Breast epithelium (tissue), 4 donors: ENCODE data around the gene MARCHF3. TPM values are rescaled to one million over a fixed set of nuclear protein-coding genes. Genes with fewer than 3 reads are reported as not detected.
"Not testable (repeated sequence)": the region's sequence is repeated elsewhere in the genome, so short reads cannot be mapped to it uniquely, and the experiment has no call there.

ENCODE experiments used
- DNase-seq, 2 donors: peaks; one replicate each; pipeline ENCODE4 v3.0.0-alpha.2; 2019; ENCODE audit warnings: low spot score in 2 of 2
- H3K27ac ChIP-seq, 2 donors: fragments of 200-600 bp; sonication (generic) in 1 of 2; one replicate each; pipeline ENCODE4 v1.5.1; 2016 to 2019; ENCODE audit warnings: mild to moderate bottlenecking in 1 of 2
- H3K27me3 ChIP-seq, 2 donors: fragments of 200-600 bp; sonication (generic) in 1 of 2; one replicate each; pipeline versions ENCODE4 v1.5.1 to v1.6.0; 2017 to 2019; ENCODE audit warnings: control low read depth in 1 of 2, mild to moderate bottlenecking in 1 of 2
- H3K36me3 ChIP-seq: fragments of 200-600 bp; one replicate; pipeline ENCODE4 v1.5.1; 2019
- H3K4me1 ChIP-seq, 2 donors: fragments of 200-600 bp; sonication (generic); one replicate each; pipeline ENCODE4 v1.5.1; 2016 to 2019; ENCODE audit warnings: control low read depth in 1 of 2
- H3K4me3 ChIP-seq, 3 donors: fragments of 200-600 bp; sonication (generic); 1 replicate in 2 of 3; 2 replicates in 1 of 3; pipeline ENCODE4 v1.5.1; 2016 to 2019; ENCODE audit warnings: mild to moderate bottlenecking in 3 of 3, moderate library complexity in 2 of 3
- H3K9me3 ChIP-seq, 2 donors: fragments of 200-600 bp; sonication (generic) in 1 of 2; one replicate each; pipeline ENCODE4 v1.5.1; 2016 to 2019; ENCODE audit warnings: control low read depth in 1 of 2
- CTCF ChIP-seq, 3 donors: fragments of 450-650 bp; IDR thresholded peaks; one replicate each; pipeline ENCODE4 v1.5.1; 2016 to 2017; ENCODE audit warnings: antibody characterized with exemption in 3 of 3, mild to moderate bottlenecking in 3 of 3, moderate library complexity in 3 of 3
- POLR2A ChIP-seq: fragments of 450-650 bp; IDR thresholded peaks from one replicate; pipeline ENCODE4 v1.6.1; 2016; ENCODE audit warnings: antibody characterized with exemption, mild to moderate bottlenecking, moderate library complexity
- POLR2AphosphoS5 ChIP-seq, 3 donors: sonication (generic); formaldehyde crosslinking; IDR thresholded peaks; one replicate each; pipeline ENCODE4 v1.6.1; 2017; ENCODE audit warnings: antibody characterized with exemption in 3 of 3
- intact Hi-C: fragments of 100-400 bp; cut with DNase I; formaldehyde crosslinking; loops from one replicate; pipeline ENCODE4 v1.15.1; 2023; ENCODE audit warnings: low total_unique reads
- total RNA-seq, 3 donors: library from RNA; depleted of rRNA; stranded (reverse); fragments of >200 nt; gene quantifications; one replicate each; pipeline ENCODE4 v1.1.0, GENCODE V29; 2016

MARCHF3 gene
- total RNA-seq, 3 donors from 2014 or later = 7.5 to 16.1 (median 11.6) TPM

GRCh38 chr5:127028822-127029457 lies 1.4 kb downstream of the MARCHF3 start:
- Histone ChIP-seq H3K27me3 (no peaks in the 10 kb centered on the region), H3K36me3 (no peaks in the 10 kb centered on the region), H3K4me1 (no peaks in the 10 kb centered on the region), H3K27ac (no peak overlapping the region), H3K9me3 (no peaks in the 10 kb centered on the region), H3K4me3 (peak overlapping the region; percentile 82 to 89 (median 87))
- intact Hi-C loops = no loop called here
- no peak for DNase-seq
- TF ChIP-seq POLR2A = no peak
- TF ChIP-seq POLR2AphosphoS5 (IDR thresholded peaks at IDR 0.05) = no peak
- TF ChIP-seq CTCF (IDR thresholded peaks at IDR 0.05) = no peak

- intact Hi-C loops = no loop called here
- TF ChIP-seq POLR2A = no peak
- TF ChIP-seq CTCF (IDR thresholded peaks at IDR 0.05) = no peak
- no peak for TF ChIP-seq POLR2AphosphoS5 (IDR thresholded peaks at IDR 0.05)
- Histone ChIP-seq H3K9me3 (no peaks in the 10 kb centered on the region), H3K27ac (no peak overlapping the region), H3K4me3 (no peak overlapping the region), H3K4me1 (no peaks in the 10 kb centered on the region), H3K36me3 (no peaks in the 10 kb centered on the region), H3K27me3 (no peaks in the 10 kb centered on the region)
- no peak for DNase-seq
Measured at GRCh38 chr5:127027539-127027938, 2.8 kb downstream of the MARCHF3 start.

DNA sequence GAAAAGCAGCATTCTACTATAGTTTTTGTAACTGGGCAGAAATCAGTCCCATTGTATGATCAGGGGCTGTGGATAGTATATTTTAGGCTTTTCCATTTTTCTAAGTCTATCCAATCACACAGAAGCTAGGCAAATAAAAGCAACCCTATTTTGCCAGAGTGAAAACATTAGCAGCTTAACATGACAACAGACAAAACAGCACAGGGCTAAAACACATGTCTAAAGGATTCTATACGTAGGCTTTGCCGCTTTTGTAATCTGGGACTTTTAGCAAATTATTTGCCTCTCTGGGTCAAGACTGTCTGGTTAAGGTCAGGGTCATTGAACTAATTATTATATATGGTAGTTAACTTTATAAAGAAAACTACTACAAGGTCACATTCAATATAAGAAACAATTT lies 4.2 kb downstream of the MARCHF3 start:
- intact Hi-C loops = no loop called here
- Histone ChIP-seq H3K4me1 (no peaks in the 10 kb centered on the region), H3K27ac (no peak overlapping the region), H3K36me3 (no peaks in the 10 kb centered on the region), H3K4me3 (no peak overlapping the region), H3K9me3 (no peaks in the 10 kb centered on the region), H3K27me3 (no peaks in the 10 kb centered on the region)
- no peak for TF ChIP-seq POLR2AphosphoS5 (IDR thresholded peaks at IDR 0.05)
- no peak for TF ChIP-seq POLR2A
- TF ChIP-seq CTCF (IDR thresholded peaks at IDR 0.05) = no peak
- DNase-seq = no peak

- H3K27me3 ChIP-seq = no peaks in the 10 kb centered on the region
- no peak for DNase-seq
- H3K4me1 ChIP-seq = no peaks in the 10 kb centered on the region
- intact Hi-C loops = no loop called here
- TF ChIP-seq POLR2A (no peak), CTCF (IDR thresholded peaks at IDR 0.05) (no peak), POLR2AphosphoS5 (IDR thresholded peaks at IDR 0.05) (no peak)
- H3K36me3 ChIP-seq = no peaks in the 10 kb centered on the region
- H3K9me3 ChIP-seq = no peaks in the 10 kb centered on the region
- no peak overlapping the region for H3K27ac ChIP-seq
- H3K4me3 ChIP-seq = no peak overlapping the region
Measured at GRCh38 chr5:127025467-127025866, 4.9 kb downstream of the MARCHF3 start.

- no peaks in the 10 kb centered on the region for H3K4me1 ChIP-seq
- TF ChIP-seq CTCF (IDR thresholded peaks at IDR 0.05) (no peak), POLR2AphosphoS5 (IDR thresholded peaks at IDR 0.05) (no peak), POLR2A (no peak)
- no peaks in the 10 kb centered on the region for H3K27me3 ChIP-seq
- H3K27ac ChIP-seq = no peak overlapping the region
- no peaks in the 10 kb centered on the region for H3K36me3 ChIP-seq
- intact Hi-C loops = no loop called here
- DNase-seq = no peak
- no peaks in the 10 kb centered on the region for H3K9me3 ChIP-seq
- H3K4me3 ChIP-seq = no peak overlapping the region
Measured at GRCh38 chr5:127024821-127025220, 5.5 kb downstream of the MARCHF3 start.

DNA sequence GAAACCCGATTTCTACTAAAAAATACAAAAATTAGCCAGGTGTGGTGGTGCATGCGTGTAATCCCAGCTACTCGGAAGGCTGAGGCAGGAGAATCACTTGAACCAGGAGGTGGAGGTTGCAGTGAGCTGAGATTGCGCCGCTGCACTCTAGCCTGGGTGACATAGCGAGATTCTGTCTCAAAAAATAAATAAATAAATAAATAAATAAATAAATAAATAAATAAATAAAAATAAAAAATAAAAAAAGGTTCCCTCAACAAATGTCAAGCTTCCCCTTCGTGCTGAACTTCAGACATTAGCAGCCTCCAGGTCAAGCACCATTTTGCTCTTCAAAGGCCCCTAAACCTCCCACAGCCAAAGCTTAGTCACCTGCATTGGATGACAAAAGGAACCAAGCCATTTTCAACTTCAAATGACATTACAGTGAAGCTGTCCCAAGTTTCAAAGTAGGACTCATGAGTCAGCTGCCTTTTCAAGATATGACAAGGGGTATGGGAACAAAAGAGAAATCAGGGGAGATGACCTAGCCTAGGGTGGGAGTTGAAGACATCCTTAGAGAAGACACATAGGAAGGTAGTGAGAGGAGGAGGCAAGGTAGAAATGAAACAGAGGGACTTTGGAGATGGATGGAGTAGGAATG lies 6.7 kb downstream of the MARCHF3 start:
- H3K9me3 ChIP-seq, intact Hi-C loops, H3K27ac ChIP-seq, DNase-seq, H3K27me3 ChIP-seq, H3K36me3 ChIP-seq, H3K4me1 ChIP-seq, H3K4me3 ChIP-seq: not testable (repeated sequence)
